Spleen (tissue), 11 donors: ENCODE measurements around the gene TBC1D16. TPM values are rescaled to one million over a fixed set of nuclear protein-coding genes. Genes with fewer than 3 reads are reported as not detected.

Source experiments
- DNase-seq: peaks from one replicate; pipeline ENCODE4 v3.0.0-alpha.2; 2020
- H3K27ac ChIP-seq, 8 donors: fragments of 200-600 bp; sonication (generic) in 7 of 8; 1 replicate in 4 of 8; 2 replicates in 4 of 8; pipeline versions ENCODE4 v1.5.0 to v1.8.0; 2016 to 2021; ENCODE audit warnings: inconsistent platforms in 4 of 8, mild to moderate bottlenecking in 4 of 8, moderate library complexity in 1 of 8
- H3K27me3 ChIP-seq, 7 donors: fragments of 200-600 bp; sonication (generic) in 6 of 7; replicated peaks in 1 of 7; 1 replicate in 4 of 7; 2 replicates in 3 of 7; pipeline versions ENCODE4 v1.5.0 to v1.8.0; 2016 to 2021; ENCODE audit warnings: inconsistent platforms in 3 of 7, mild to moderate bottlenecking in 1 of 7
- H3K36me3 ChIP-seq, 6 donors: fragments of 200-600 bp; sonication (generic) in 5 of 6; 1 replicate in 4 of 6; 2 replicates in 2 of 6; pipeline versions ENCODE4 v1.5.0 to v1.8.0; 2016 to 2021; ENCODE audit warnings: inconsistent platforms in 2 of 6
- H3K4me1 ChIP-seq, 6 donors: fragments of 200-600 bp; sonication (generic) in 5 of 6; 1 replicate in 3 of 6; 2 replicates in 3 of 6; pipeline versions ENCODE4 v1.5.0 to v1.8.0; 2016 to 2021; ENCODE audit warnings: inconsistent platforms in 3 of 6
- H3K4me3 ChIP-seq, 8 donors: fragments of 200-600 bp; sonication (generic) in 7 of 8; 1 replicate in 4 of 8; 2 replicates in 4 of 8; pipeline versions ENCODE4 v1.5.0 to v1.8.0; 2016 to 2021; ENCODE audit warnings: inconsistent platforms in 4 of 8, mild to moderate bottlenecking in 4 of 8, moderate library complexity in 2 of 8
- H3K9me3 ChIP-seq, 8 donors: fragments of 200-600 bp; sonication (generic) in 7 of 8; 1 replicate in 4 of 8; 2 replicates in 4 of 8; pipeline versions ENCODE4 v1.5.0 to v1.8.0; 2016 to 2021; ENCODE audit warnings: inconsistent platforms in 4 of 8
- CTCF ChIP-seq, 11 experiments: fragments of 200-600 bp in 7 of 11; fragments of 450-650 bp in 4 of 11; sonication (generic) in 4 of 11; IDR thresholded peaks in 8 of 11; conservative IDR thresholded peaks in 3 of 11; 1 replicate in 7 of 11; 2 replicates in 4 of 11; pipeline versions ENCODE4 v1.4.0 to v1.8.0; 2016 to 2021; ENCODE audit warnings: antibody characterized with exemption in 11 of 11, inconsistent platforms in 4 of 11, mild to moderate bottlenecking in 1 of 11
- POLR2A ChIP-seq, 3 donors: fragments of 450-650 bp; IDR thresholded peaks; one replicate each; pipeline ENCODE4 v1.5.1; 2017; ENCODE audit warnings: antibody characterized with exemption in 3 of 3, mild to moderate bottlenecking in 1 of 3
- POLR2AphosphoS5 ChIP-seq, 3 donors: sonication (generic); formaldehyde crosslinking; IDR thresholded peaks; one replicate each; pipeline ENCODE4 v1.5.1; 2017; ENCODE audit warnings: antibody characterized with exemption in 3 of 3
- WGBS, 5 donors: extraction: QIAGEN DNeasy Blood & Tissue Kit in 3 of 5; methylation state at CpG; one replicate each; pipeline versions ENCODE4 v1.1.5 to v1.1.7; 2013 to 2018; 5-methylcytosine and 5-hydroxymethylcytosine counted together
- intact Hi-C: fragments of 100-400 bp; cut with DNase I; formaldehyde crosslinking; loops from one replicate; pipeline ENCODE4 v1.15.0; 2023; ENCODE audit warnings: low total_unique reads
- polyA plus RNA-seq, 3 donors: library from polyadenylated mRNA; stranded (reverse); fragments of 200-250 nt; gene quantifications; one replicate each; pipeline ENCODE4 v1.2.1, GENCODE V29; 2013
- total RNA-seq, 7 donors: library from RNA; depleted of rRNA in 3 of 7; stranded (reverse); fragments of >200 nt in 3 of 7; fragmentation: NEBNext Ultra II Directional in 4 of 7; extraction: Animal tissue kit (Norgen Biotek cat#: 25700) in 4 of 7; gene quantifications; one replicate each; pipeline versions ENCODE4 v1.1.0 to v1.2.1, GENCODE V29; 2016 to 2021
- donor health status: healthy with polysubstance abuse.
- donor health status: DM: no; HTN: no; CAD: no; lungs with moderate emphysema.
- donor health status: DM: no; HTN: no; CAD: no.
- donor health status: Bipolar disorder and iron deficiency.
- donor health status: healthy.
- donor health status: DM: no; HTN: no; CAD: no.
- donor health status: DM: yes; HTN: yes; CAD: no.

TBC1D16 gene
- total and polyA plus RNA-seq, 10 donors: 1.3 to 33.6 (median 15.7) TPM

DNA sequence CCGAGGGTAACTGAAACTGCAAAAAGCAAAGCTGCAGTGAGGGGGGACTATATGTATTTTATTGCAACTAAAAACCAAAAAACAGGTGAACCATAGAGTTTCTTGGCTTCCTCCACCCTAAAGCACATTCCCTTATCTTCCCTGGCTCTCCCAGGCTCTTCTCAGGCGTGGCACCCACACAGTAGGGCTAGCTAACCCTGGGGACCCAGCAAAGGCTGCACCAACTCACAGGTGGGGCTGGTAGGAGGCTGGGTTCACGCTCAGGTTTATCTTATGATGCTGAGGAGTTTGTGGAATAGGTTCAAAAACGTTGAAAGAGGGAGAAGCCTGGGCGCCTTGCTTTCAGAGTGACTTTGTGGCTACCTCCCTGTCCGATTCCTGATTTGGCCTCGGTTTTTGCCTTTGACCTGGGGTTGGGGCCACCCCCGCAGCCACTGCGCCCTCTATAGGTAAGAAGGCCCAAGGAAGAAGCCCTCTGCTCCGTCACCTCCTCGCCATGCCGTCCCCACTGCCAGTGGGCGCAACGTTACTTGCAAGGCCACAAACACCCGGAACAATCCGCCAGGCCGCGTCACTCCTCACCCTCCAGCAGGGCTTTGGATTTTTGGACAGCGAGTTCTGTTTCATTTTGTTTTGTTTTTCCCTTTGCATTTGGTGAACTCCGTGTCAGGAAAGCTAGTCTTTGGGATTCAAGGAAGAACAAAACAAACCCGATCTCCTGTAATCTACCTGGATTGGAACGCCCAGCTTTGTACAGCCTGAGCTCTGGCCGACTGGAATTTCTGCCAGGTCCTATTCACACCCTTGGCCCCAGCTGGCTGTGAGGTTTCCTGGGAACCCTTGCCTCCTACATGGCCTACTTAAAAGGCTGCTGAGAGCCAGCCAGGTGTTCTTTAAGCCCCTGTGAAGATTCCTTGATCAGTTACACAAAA, 60.8 kb downstream of the TBC1D16 start:
- intact Hi-C loops: no loop called here
- peak in 1 of 3 donors; percentile 14 for TF ChIP-seq POLR2AphosphoS5 (IDR thresholded peaks at IDR 0.05)
- TF ChIP-seq POLR2A (IDR thresholded peaks at IDR 0.05): no peak
- peak in 3 of 11 experiments; percentile 20 to 36 (median 25) for TF ChIP-seq CTCF (IDR thresholded peaks at IDR 0.05 in 8 of 11, conservative IDR thresholded peaks at IDR 0.05 in 3 of 11)
- peak; percentile 74 for DNase-seq
- no peaks in the 10 kb centered on the region for H3K27me3 ChIP-seq
- no peak overlapping the region for H3K27ac ChIP-seq
- WGBS, 5 donors: 79 to 86% (median 82%) methylated on average over 23 of the region's 23 CpGs
- no peak overlapping the region for H3K4me3 ChIP-seq
- H3K4me1 ChIP-seq: peaks cover 0 to 22% (median 2%) of the 10 kb centered on the region in 6 donors
- H3K36me3 ChIP-seq: peaks cover 0 to 24% (median 0%) of the 10 kb centered on the region in 6 donors
- H3K9me3 ChIP-seq: no peaks in the 10 kb centered on the region

GRCh38 chr17:79971651-79972050, 64.0 kb downstream of the TBC1D16 start:
- TF ChIP-seq CTCF (IDR thresholded peaks at IDR 0.05 in 8 of 11, conservative IDR thresholded peaks at IDR 0.05 in 3 of 11) (no peak), POLR2AphosphoS5 (IDR thresholded peaks at IDR 0.05) (no peak), POLR2A (IDR thresholded peaks at IDR 0.05) (no peak)
- 86 to 95% (median 90%) methylated on average over 9 of the region's 9 CpGs for WGBS, 5 donors
- intact Hi-C loops: no loop called here

GRCh38 chr17:79970576-79971068, 65.0 kb downstream of the TBC1D16 start:
- no peak overlapping the region for H3K27ac ChIP-seq
- 38 to 53% (median 41%) methylated on average over 10 of the region's 10 CpGs for WGBS, 5 donors
- no peak overlapping the region for H3K4me3 ChIP-seq
- peak in 8 of 11 experiments; percentile 8 to 66 (median 52) for TF ChIP-seq CTCF (IDR thresholded peaks at IDR 0.05 in 8 of 11, conservative IDR thresholded peaks at IDR 0.05 in 3 of 11)
- TF ChIP-seq POLR2AphosphoS5 (IDR thresholded peaks at IDR 0.05): no peak
- H3K36me3 ChIP-seq: peaks cover 0 to 14% (median 0%) of the 10 kb centered on the region in 6 donors
- no peak for DNase-seq
- no peaks in the 10 kb centered on the region for H3K27me3 ChIP-seq
- no peaks in the 10 kb centered on the region for H3K4me1 ChIP-seq
- intact Hi-C loops: no loop called here
- no peaks in the 10 kb centered on the region for H3K9me3 ChIP-seq

More at GRCh38 chr17:79971651-79972050, 64.0 kb downstream of the TBC1D16 start:
- no peak for DNase-seq
- Histone ChIP-seq H3K4me3 (no peak overlapping the region), H3K36me3 (peaks cover 0 to 14% (median 0%) of the 10 kb centered on the region in 6 donors), H3K27ac (no peak overlapping the region), H3K27me3 (no peaks in the 10 kb centered on the region), H3K9me3 (no peaks in the 10 kb centered on the region), H3K4me1 (no peaks in the 10 kb centered on the region)

- H3K27me3 ChIP-seq: no peaks in the 10 kb centered on the region
- H3K4me3 ChIP-seq: no peak overlapping the region
- intact Hi-C loops: no loop called here
- H3K4me1 ChIP-seq: no peaks in the 10 kb centered on the region
- H3K9me3 ChIP-seq: no peaks in the 10 kb centered on the region
- no peak for TF ChIP-seq POLR2A (IDR thresholded peaks at IDR 0.05)
- no peak for TF ChIP-seq CTCF (IDR thresholded peaks at IDR 0.05 in 8 of 11, conservative IDR thresholded peaks at IDR 0.05 in 3 of 11)
- TF ChIP-seq POLR2AphosphoS5 (IDR thresholded peaks at IDR 0.05): no peak
- DNase-seq: no peak
- peaks cover 0 to 14% (median 0%) of the 10 kb centered on the region in 6 donors for H3K36me3 ChIP-seq
- H3K27ac ChIP-seq: no peak overlapping the region
- 81 to 94% (median 88%) methylated on average over 7 of the region's 7 CpGs for whole genome bisulfite sequencing, 5 donors
Measured at GRCh38 chr17:79969906-79970305, 65.8 kb downstream of the TBC1D16 start.
